Forelimb muscle (tissue), 1 donor: Measurements from ENCODE around the gene PPIE. TPM values are rescaled to one million over a fixed set of nuclear protein-coding genes. Genes with fewer than 3 reads are reported as not detected.

ENCODE experiments used
- DNase-seq: peaks from one replicate; pipeline ENCODE4 v3.0.0-alpha.2; 2013; ENCODE audit warnings: low read depth
- polyA plus RNA-seq: library from polyadenylated mRNA; unstranded; fragments of 120-200 nt; gene quantifications from one replicate; pipeline ENCODE4 v1.2.1, GENCODE V29; 2013; ENCODE audit not compliant: insufficient read length

PPIE gene
- polyA plus RNA-seq = 41.7 TPM

GRCh38 chr1:39738622-39739366 is at the start of gene PPIE:
Gene PPIE, plus strand, starts transcription at chr1:39738882. Its CDS starts 19 bp downstream, at chr1:39738901.
- peak; percentile 60 for DNase-seq

GRCh38 chr1:39689214-39689613 is 49.5 kb upstream of the PPIE start:
- DNase-seq = no peak

GRCh38 chr1:39689635-39690034 is 49.0 kb upstream of the PPIE start:
- no peak for DNase-seq

- no peak for DNase-seq
These were observed 48.5 kb upstream of the PPIE start for GRCh38 chr1:39690225-39690624.

- DNase-seq = no peak
These were observed 47.8 kb upstream of the PPIE start for GRCh38 chr1:39690794-39691382.

- DNase-seq = no peak
These were observed 47.1 kb upstream of the PPIE start, which contains the start of gene HPCAL4 for GRCh38 chr1:39691383-39692151. Gene HPCAL4, minus strand, starts transcription at chr1:39691433. Its CDS starts 6,830 bp downstream, at chr1:39684603.

- no peak for DNase-seq
These were observed 46.3 kb upstream of the PPIE start for GRCh38 chr1:39692152-39693074.

GRCh38 chr1:39694026-39694425 is 44.7 kb upstream of the PPIE start:
- no peak for DNase-seq

- DNase-seq = no peak
These were observed 43.7 kb upstream of the PPIE start for GRCh38 chr1:39695016-39695415.

GRCh38 chr1:39696448-39696847 is 42.2 kb upstream of the PPIE start:
- no peak for DNase-seq

GRCh38 chr1:39698568-39698967 is 40.1 kb upstream of the PPIE start:
- DNase-seq = no peak

GRCh38 chr1:39699419-39699818 is 39.3 kb upstream of the PPIE start:
- DNase-seq = no peak

GRCh38 chr1:39700348-39700747 is 38.3 kb upstream of the PPIE start:
- DNase-seq = no peak

- DNase-seq = no peak
These were observed 37.6 kb upstream of the PPIE start for GRCh38 chr1:39701049-39701439.

GRCh38 chr1:39704757-39705156 is 33.9 kb upstream of the PPIE start:
- DNase-seq = no peak

- DNase-seq = no peak
These were observed 31.2 kb upstream of the PPIE start for GRCh38 chr1:39707506-39707905.

- DNase-seq = no peak
These were observed 27.3 kb upstream of the PPIE start for GRCh38 chr1:39711104-39711965.

- DNase-seq = no peak
These were observed 26.7 kb upstream of the PPIE start for GRCh38 chr1:39711966-39712340.

GRCh38 chr1:39713557-39713956 is 25.1 kb upstream of the PPIE start:
- no peak for DNase-seq

GRCh38 chr1:39717809-39718208 is 20.9 kb upstream of the PPIE start:
- DNase-seq = no peak
